HL-60 (cell line): ENCODE data around the gene CCNI2.

Experiments used
- DNase-seq, 2 experiments: peaks; one replicate each; pipeline ENCODE4 v3.0.0-alpha.2; 2010 to 2020; ENCODE audit warnings: low read depth in 1 of 2, low spot score in 1 of 2
- H3K27ac ChIP-seq: fragments of 250-450 bp; sonication (Bioruptor Pico); replicated peaks from 2 replicates; pipeline ENCODE4 v1.5.1; 2020; ENCODE audit warnings: mild to moderate bottlenecking, moderate library complexity
- H3K27me3 ChIP-seq: fragments of 250-450 bp; sonication (Bioruptor Pico); 2 replicates; pipeline ENCODE4 v1.5.1; 2021; ENCODE audit warnings: mild to moderate bottlenecking, moderate library complexity; ENCODE audit not compliant: insufficient read depth, poor library complexity, severe bottlenecking
- H3K4me3 ChIP-seq: replicated peaks from 2 replicates; pipeline ENCODE4 v1.5.1; 2011; ENCODE audit warnings: mild to moderate bottlenecking, control low read depth, low read length; ENCODE audit not compliant: insufficient read depth
- CTCF ChIP-seq: IDR thresholded peaks from one replicate; pipeline ENCODE4 v1.5.1; 2011; ENCODE audit warnings: low read length, control low read depth, inconsistent platforms; ENCODE audit not compliant: insufficient read depth
- GABPA ChIP-seq: IDR thresholded peaks from 2 replicates; pipeline ENCODE4 v1.6.1; 2012; ENCODE audit warnings: low read depth
- POLR2AphosphoS5 ChIP-seq: IDR thresholded peaks from 2 replicates; pipeline ENCODE4 v1.6.1; 2012; ENCODE audit warnings: low read depth
- REST ChIP-seq: IDR thresholded peaks from 2 replicates; pipeline ENCODE4 v1.6.1; 2012; ENCODE audit warnings: low read depth; ENCODE audit not compliant: insufficient replicate concordance
- SPI1 ChIP-seq: IDR thresholded peaks from 2 replicates; pipeline ENCODE4 v1.6.1; 2012; ENCODE audit warnings: low read depth, mild to moderate bottlenecking, borderline replicate concordance

The CCNI2 gene

GRCh38 chr5:132777209-132778069 is 30.2 kb downstream of the CCNI2 start, which contains the start of gene SEPTIN8:
SEPTIN8 (minus strand) TSS chr5:132777239; CDS start chr5:132777137, 102 bp downstream.
- no peak within 1 kb of the TSS; the same call in 1 of the 2 replicates for H3K27ac ChIP-seq
- TF ChIP-seq CTCF (no peak), SPI1 (peak; percentile 16; the same call in 1 of the 2 replicates)
- H3K4me3 ChIP-seq = peak within 1 kb of the TSS; percentile 55
- DNase-seq = no peak
- no peaks in the 10 kb centered on the region for H3K27me3 ChIP-seq

GRCh38 chr5:132778129-132778528 is 30.9 kb downstream of the CCNI2 start:
- Histone ChIP-seq H3K27me3 (no peaks in the 10 kb centered on the region), H3K27ac (no peak overlapping the region), H3K4me3 (no peak overlapping the region)
- DNase-seq = no peak
- TF ChIP-seq SPI1 (no peak), GABPA (no peak), CTCF (no peak), POLR2AphosphoS5 (no peak), REST (no peak)

- no peak for TF ChIP-seq SPI1
- no peak for TF ChIP-seq GABPA
- TF ChIP-seq POLR2AphosphoS5 = no peak
- TF ChIP-seq REST = no peak
- TF ChIP-seq CTCF = no peak
- H3K4me3 ChIP-seq = no peak overlapping the region
- H3K27ac ChIP-seq = no peak overlapping the region
- no peaks in the 10 kb centered on the region for H3K27me3 ChIP-seq
- DNase-seq = no peak
Observed at GRCh38 chr5:132778856-132779255, 31.6 kb downstream of the CCNI2 start.

GRCh38 chr5:132779961-132780360 is 32.7 kb downstream of the CCNI2 start:
- Histone ChIP-seq H3K27ac (no peak overlapping the region), H3K4me3 (no peak overlapping the region), H3K27me3 (no peaks in the 10 kb centered on the region)
- TF ChIP-seq REST (no peak), GABPA (no peak), CTCF (no peak), SPI1 (no peak), POLR2AphosphoS5 (no peak)
- no peak for DNase-seq
